ENCODE measurements around the gene OR56A1. TPM values are rescaled to one million over a fixed set of nuclear protein-coding genes. Genes with fewer than 3 reads are reported as not detected.

Gene OR56A1
- total and polyA plus RNA-seq, 2 of the 4 experiments (the other 2 are of a cell fraction): not detected

DNA sequence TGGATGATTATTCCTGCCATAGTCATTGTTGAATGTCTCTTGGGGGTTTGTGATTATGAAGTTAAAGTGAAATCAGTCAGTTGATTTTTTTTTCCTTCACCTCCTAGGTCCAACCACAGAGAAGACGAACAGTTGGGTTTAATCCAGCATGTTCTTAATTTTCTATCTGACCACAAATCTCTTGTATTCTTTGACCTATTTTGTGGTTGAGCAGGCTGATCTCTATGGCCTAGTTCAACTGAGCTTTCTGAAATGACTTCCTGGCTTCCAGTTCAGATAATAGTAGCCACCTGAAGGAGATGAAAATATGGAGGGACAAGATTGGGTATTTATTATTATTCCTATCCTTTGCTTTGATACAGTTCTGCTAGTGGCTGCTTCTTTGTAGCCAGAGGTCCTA is 57.0 kb downstream of the OR56A1 start:
- dilution Hi-C loops (cut with HindIII; ENCODE audit: low sequenced_read_pairs, unreplicated experiment): no loop called here
- no peaks in the 10 kb centered on the region for H4K20me1 ChIP-seq (ENCODE audit: insufficient read depth, low read length)
- CTCF ChIA-PET: no interaction called here

More for the DNA sequence above, 57.0 kb downstream of the OR56A1 start:
- H4K8ac ChIP-seq (ENCODE audit: low read depth in 2 of 2, low read length in 2 of 2): no peak overlapping the region
- POLR2A ChIA-PET (ENCODE audit: unreplicated experiment): no interaction called here
- H3K18ac ChIP-seq (ENCODE audit: low read depth, low read length): no peak overlapping the region
- no peaks in the 10 kb centered on the region for H3K36me3 ChIP-seq (ENCODE audit: control insufficient read depth, insufficient read depth, low read length)
- no peak overlapping the region for H2BK20ac ChIP-seq (ENCODE audit: low read depth, low read length)
- in situ Hi-C loops (cut with MboI; ENCODE audit: low sequenced_read_pairs) (no loop called here), intact Hi-C loops (cut with micrococcal nuclease) (no loop called here)
- no peak overlapping the region for H3K23ac ChIP-seq (ENCODE audit: low read depth, low read length)
- no peak overlapping the region for H4K5ac ChIP-seq (ENCODE audit: low read depth, low read length)
- TF ChIP-seq CEBPB (IDR thresholded peaks at IDR 0.05; ENCODE audit: low read depth, low read length) (no peak), MAFK (IDR thresholded peaks at IDR 0.05; ENCODE audit: low read depth, low read length) (no peak), FOS (IDR thresholded peaks at IDR 0.05; ENCODE audit: low read depth, low read length) (no peak), NFE2L2 (IDR thresholded peaks at IDR 0.05; ENCODE audit: low read depth, low read length) (no peak), POLR2A (IDR thresholded peaks at IDR 0.05; ENCODE audit: low read depth, low read length) (no peak), MXI1 (IDR thresholded peaks at IDR 0.05; ENCODE audit: borderline replicate concordance, low read depth, low read length) (no peak), RAD21 (IDR thresholded peaks at IDR 0.05; ENCODE audit: low read length) (no peak), SMC3 (IDR thresholded peaks at IDR 0.05; ENCODE audit: low read depth, low read length) (no peak), CHD1 (IDR thresholded peaks at IDR 0.05; ENCODE audit: low read depth, low read length) (no peak), RFX5 (IDR thresholded peaks at IDR 0.05; ENCODE audit: low read depth, low read length) (no peak)
- TF ChIP-seq, protein P1, sequence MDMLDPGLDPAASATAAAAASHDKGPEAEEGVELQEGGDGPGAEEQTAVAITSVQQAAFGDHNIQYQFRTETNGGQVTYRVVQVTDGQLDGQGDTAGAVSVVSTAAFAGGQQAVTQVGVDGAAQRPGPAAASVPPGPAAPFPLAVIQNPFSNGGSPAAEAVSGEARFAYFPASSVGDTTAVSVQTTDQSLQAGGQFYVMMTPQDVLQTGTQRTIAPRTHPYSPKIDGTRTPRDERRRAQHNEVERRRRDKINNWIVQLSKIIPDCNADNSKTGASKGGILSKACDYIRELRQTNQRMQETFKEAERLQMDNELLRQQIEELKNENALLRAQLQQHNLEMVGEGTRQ (IDR thresholded peaks at IDR 0.05; ENCODE audit: low read depth, low read length): no peak
- TF ChIP-seq, protein P2, sequence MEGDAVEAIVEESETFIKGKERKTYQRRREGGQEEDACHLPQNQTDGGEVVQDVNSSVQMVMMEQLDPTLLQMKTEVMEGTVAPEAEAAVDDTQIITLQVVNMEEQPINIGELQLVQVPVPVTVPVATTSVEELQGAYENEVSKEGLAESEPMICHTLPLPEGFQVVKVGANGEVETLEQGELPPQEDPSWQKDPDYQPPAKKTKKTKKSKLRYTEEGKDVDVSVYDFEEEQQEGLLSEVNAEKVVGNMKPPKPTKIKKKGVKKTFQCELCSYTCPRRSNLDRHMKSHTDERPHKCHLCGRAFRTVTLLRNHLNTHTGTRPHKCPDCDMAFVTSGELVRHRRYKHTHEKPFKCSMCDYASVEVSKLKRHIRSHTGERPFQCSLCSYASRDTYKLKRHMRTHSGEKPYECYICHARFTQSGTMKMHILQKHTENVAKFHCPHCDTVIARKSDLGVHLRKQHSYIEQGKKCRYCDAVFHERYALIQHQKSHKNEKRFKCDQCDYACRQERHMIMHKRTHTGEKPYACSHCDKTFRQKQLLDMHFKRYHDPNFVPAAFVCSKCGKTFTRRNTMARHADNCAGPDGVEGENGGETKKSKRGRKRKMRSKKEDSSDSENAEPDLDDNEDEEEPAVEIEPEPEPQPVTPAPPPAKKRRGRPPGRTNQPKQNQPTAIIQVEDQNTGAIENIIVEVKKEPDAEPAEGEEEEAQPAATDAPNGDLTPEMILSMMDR (conservative IDR thresholded peaks at IDR 0.05; ENCODE audit: low read depth, low read length): no peak
- TF ChIP-seq, protein P3, sequence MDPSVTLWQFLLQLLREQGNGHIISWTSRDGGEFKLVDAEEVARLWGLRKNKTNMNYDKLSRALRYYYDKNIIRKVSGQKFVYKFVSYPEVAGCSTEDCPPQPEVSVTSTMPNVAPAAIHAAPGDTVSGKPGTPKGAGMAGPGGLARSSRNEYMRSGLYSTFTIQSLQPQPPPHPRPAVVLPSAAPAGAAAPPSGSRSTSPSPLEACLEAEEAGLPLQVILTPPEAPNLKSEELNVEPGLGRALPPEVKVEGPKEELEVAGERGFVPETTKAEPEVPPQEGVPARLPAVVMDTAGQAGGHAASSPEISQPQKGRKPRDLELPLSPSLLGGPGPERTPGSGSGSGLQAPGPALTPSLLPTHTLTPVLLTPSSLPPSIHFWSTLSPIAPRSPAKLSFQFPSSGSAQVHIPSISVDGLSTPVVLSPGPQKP (IDR thresholded peaks at IDR 0.05; ENCODE audit: borderline replicate concordance, low read depth, low read length): no peak
- DNase-seq (no peak), ATAC-seq (ENCODE audit: low read depth) (no peak)
- H3K14ac ChIP-seq (replicated peaks; ENCODE audit: low read depth, low read length): no peak overlapping the region
- no CpG with 5 or more reads among the region's 1 CpG for WGBS, 2 experiments (ENCODE audit: extremely low coverage in 2 of 2, insufficient read length in 1 of 2)
- H2AFZ ChIP-seq (replicated peaks; ENCODE audit: low read length, poor library complexity): no peak overlapping the region
- H2BK120ac ChIP-seq (ENCODE audit: low read depth, low read length): no peak overlapping the region
- no peak overlapping the region for H3K56ac ChIP-seq (ENCODE audit: extremely low read depth, insufficient read depth, low read length)
- no peak overlapping the region for H2BK15ac ChIP-seq (ENCODE audit: low read depth, low read length)
- H3K4me2 ChIP-seq (ENCODE audit: low read depth, low read length): no peak overlapping the region
- no peak overlapping the region for H3K4me3 ChIP-seq (ENCODE audit: insufficient read depth, low read depth, low read length)
- H4K91ac ChIP-seq (ENCODE audit: insufficient read depth, low read depth, low read length): no peak overlapping the region
- no TSS peak for BruUV-seq (replicated peaks)
- H3K9ac ChIP-seq (ENCODE audit: low read depth, low read length): no peak overlapping the region
- H2AK5ac ChIP-seq (ENCODE audit: low read depth, low read length): no peak overlapping the region
- no peak overlapping the region for H3K27ac ChIP-seq (ENCODE audit: insufficient read depth, low read length)
- no peaks in the 10 kb centered on the region for H3K27me3 ChIP-seq (ENCODE audit: control insufficient read depth, insufficient read depth, low read length)
- no peak overlapping the region for H3K4ac ChIP-seq (ENCODE audit: low read depth, low read length)
- peaks cover 3% of the 10 kb centered on the region; the same call in 1 of the 2 replicates for H3K9me3 ChIP-seq (ENCODE audit: control insufficient read depth, insufficient read depth, low read length)
- no peaks in the 10 kb centered on the region for H3K4me1 ChIP-seq (ENCODE audit: control insufficient read depth, insufficient read depth, low read length)
- no peak overlapping the region for H2BK5ac ChIP-seq (ENCODE audit: low read depth, low read length, poor library complexity, severe bottlenecking)
- H2AK9ac ChIP-seq (replicated peaks; ENCODE audit: low read depth, low read length, poor library complexity): no peak overlapping the region
- no peaks in the 10 kb centered on the region for H3K79me1 ChIP-seq (ENCODE audit: low read depth in 1 of 2, low read length in 2 of 2)
- no peaks in the 10 kb centered on the region for H3K9me1 ChIP-seq (ENCODE audit: insufficient read depth, low read length)

Measured in IMR-90 (cell line).